ENCODE results near the gene NUP58.
A peak's percentile ranks its signal among the peaks of the same experiment; 100 is the strongest.

The NUP58 gene, protein sequence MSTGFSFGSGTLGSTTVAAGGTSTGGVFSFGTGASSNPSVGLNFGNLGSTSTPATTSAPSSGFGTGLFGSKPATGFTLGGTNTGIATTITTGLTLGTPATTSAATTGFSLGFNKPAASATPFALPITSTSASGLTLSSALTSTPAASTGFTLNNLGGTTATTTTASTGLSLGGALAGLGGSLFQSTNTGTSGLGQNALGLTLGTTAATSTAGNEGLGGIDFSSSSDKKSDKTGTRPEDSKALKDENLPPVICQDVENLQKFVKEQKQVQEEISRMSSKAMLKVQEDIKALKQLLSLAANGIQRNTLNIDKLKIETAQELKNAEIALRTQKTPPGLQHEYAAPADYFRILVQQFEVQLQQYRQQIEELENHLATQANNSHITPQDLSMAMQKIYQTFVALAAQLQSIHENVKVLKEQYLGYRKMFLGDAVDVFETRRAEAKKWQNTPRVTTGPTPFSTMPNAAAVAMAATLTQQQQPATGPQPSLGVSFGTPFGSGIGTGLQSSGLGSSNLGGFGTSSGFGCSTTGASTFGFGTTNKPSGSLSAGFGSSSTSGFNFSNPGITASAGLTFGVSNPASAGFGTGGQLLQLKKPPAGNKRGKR
- long read RNA-seq, full-length matches to known transcripts: 195 of 221 reads
- long read RNA-seq, partial matches to known transcripts: 9 of 221 reads
- long read RNA-seq, other reads (novel, unspliced or antisense): 17 of 221 reads

GRCh38 chr13:25301347-25302113 lies at the start of gene NUP58:
Gene NUP58 (plus strand): TSS chr13:25301625. CDS start chr13:25301774, 149 bp downstream.
- peak within 1 kb of the TSS; percentile 92 for H3K27ac ChIP-seq (replicated peaks)
- H3K27me3 ChIP-seq (ENCODE audit: insufficient read depth, poor library complexity, severe bottlenecking): no peaks in the 10 kb centered on the region
- H3K4me3 ChIP-seq (replicated peaks; ENCODE audit: insufficient read depth, low read length): peak within 1 kb of the TSS; percentile 86
- DNase-seq (ENCODE audit: low read depth in 1 of 2, low spot score in 1 of 2): peak; percentile 88 to 97
- TF ChIP-seq SPI1 (IDR thresholded peaks at IDR 0.05; ENCODE audit: borderline replicate concordance, low read depth): no peak
- TF ChIP-seq POLR2AphosphoS5 (IDR thresholded peaks at IDR 0.05; ENCODE audit: low read depth): peak; percentile 77
- TF ChIP-seq GABPA (IDR thresholded peaks at IDR 0.05; ENCODE audit: low read depth): peak; percentile 68
- TF ChIP-seq, protein P1, sequence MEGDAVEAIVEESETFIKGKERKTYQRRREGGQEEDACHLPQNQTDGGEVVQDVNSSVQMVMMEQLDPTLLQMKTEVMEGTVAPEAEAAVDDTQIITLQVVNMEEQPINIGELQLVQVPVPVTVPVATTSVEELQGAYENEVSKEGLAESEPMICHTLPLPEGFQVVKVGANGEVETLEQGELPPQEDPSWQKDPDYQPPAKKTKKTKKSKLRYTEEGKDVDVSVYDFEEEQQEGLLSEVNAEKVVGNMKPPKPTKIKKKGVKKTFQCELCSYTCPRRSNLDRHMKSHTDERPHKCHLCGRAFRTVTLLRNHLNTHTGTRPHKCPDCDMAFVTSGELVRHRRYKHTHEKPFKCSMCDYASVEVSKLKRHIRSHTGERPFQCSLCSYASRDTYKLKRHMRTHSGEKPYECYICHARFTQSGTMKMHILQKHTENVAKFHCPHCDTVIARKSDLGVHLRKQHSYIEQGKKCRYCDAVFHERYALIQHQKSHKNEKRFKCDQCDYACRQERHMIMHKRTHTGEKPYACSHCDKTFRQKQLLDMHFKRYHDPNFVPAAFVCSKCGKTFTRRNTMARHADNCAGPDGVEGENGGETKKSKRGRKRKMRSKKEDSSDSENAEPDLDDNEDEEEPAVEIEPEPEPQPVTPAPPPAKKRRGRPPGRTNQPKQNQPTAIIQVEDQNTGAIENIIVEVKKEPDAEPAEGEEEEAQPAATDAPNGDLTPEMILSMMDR (IDR thresholded peaks at IDR 0.05; ENCODE audit: insufficient read depth, low read length): no peak
- TF ChIP-seq REST (IDR thresholded peaks at IDR 0.05; ENCODE audit: insufficient replicate concordance, low read depth): no peak

DNA sequence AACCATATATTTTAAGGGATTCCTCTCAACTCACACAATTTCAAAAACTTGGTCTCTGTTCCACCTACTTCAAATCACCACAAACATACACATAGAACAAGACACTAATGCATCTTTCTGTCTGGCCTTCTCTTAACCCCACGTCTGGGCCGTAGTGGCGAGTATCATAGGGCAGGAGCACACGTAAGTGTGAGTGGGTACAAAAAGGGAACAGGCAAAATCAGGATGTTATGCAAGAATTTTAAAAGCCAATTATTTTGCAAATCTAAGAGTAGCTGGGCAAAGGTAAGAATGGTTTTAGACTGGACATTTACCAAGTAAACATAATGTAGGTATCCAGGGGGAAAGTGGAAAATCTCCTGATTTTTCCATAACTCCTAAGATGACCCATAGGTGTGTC lies 49.2 kb upstream of the NUP58 start:
- TF ChIP-seq SPI1 (IDR thresholded peaks at IDR 0.05; ENCODE audit: borderline replicate concordance, low read depth) (peak; percentile 69), REST (IDR thresholded peaks at IDR 0.05; ENCODE audit: insufficient replicate concordance, low read depth) (no peak)
- TF ChIP-seq, protein P1 (IDR thresholded peaks at IDR 0.05; ENCODE audit: insufficient read depth, low read length): no peak
- Histone ChIP-seq H3K27ac (replicated peaks) (no peak overlapping the region), H3K4me3 (replicated peaks; ENCODE audit: insufficient read depth, low read length) (no peak overlapping the region), H3K27me3 (ENCODE audit: insufficient read depth, poor library complexity, severe bottlenecking) (no peaks in the 10 kb centered on the region)
- DNase-seq (ENCODE audit: low read depth in 1 of 2, low spot score in 1 of 2): peak in 1 of 2 experiments; percentile 36

DNA sequence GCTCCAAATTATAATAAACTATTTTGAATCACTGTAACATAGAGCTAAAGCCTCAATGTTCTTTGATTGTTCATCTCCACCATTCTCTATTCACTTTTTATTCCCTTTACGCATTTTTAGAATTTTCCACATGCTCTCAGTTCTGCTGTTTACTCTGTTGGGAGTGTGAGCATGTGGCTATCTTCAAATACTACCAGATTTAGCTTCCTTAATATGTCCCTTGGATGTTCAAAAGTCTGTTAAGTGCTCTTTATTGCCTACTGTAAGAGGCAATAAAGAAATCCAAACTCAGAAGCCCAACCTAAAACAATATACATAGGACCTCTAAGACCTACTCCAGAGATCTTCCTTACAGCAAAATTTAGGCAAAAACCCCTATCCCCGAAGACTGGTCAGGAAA lies 48.7 kb upstream of the NUP58 start:
- H3K27ac ChIP-seq (replicated peaks): no peak overlapping the region
- DNase-seq (ENCODE audit: low read depth in 1 of 2, low spot score in 1 of 2): no peak
- H3K27me3 ChIP-seq (ENCODE audit: insufficient read depth, poor library complexity, severe bottlenecking): no peaks in the 10 kb centered on the region
- TF ChIP-seq POLR2AphosphoS5 (IDR thresholded peaks at IDR 0.05; ENCODE audit: low read depth) (no peak), GABPA (IDR thresholded peaks at IDR 0.05; ENCODE audit: low read depth) (no peak), SPI1 (IDR thresholded peaks at IDR 0.05; ENCODE audit: borderline replicate concordance, low read depth) (no peak), REST (IDR thresholded peaks at IDR 0.05; ENCODE audit: insufficient replicate concordance, low read depth) (no peak)
- TF ChIP-seq, protein P1 (IDR thresholded peaks at IDR 0.05; ENCODE audit: insufficient read depth, low read length): no peak
- H3K4me3 ChIP-seq (replicated peaks; ENCODE audit: insufficient read depth, low read length): no peak overlapping the region
